Measurements from ENCODE around the gene MRPS34.

MRPS34 gene

GRCh38 chr16:1780677-1781072 lies 7.7 kb upstream of the MRPS34 start:
- DNase-seq = no peak

DNA sequence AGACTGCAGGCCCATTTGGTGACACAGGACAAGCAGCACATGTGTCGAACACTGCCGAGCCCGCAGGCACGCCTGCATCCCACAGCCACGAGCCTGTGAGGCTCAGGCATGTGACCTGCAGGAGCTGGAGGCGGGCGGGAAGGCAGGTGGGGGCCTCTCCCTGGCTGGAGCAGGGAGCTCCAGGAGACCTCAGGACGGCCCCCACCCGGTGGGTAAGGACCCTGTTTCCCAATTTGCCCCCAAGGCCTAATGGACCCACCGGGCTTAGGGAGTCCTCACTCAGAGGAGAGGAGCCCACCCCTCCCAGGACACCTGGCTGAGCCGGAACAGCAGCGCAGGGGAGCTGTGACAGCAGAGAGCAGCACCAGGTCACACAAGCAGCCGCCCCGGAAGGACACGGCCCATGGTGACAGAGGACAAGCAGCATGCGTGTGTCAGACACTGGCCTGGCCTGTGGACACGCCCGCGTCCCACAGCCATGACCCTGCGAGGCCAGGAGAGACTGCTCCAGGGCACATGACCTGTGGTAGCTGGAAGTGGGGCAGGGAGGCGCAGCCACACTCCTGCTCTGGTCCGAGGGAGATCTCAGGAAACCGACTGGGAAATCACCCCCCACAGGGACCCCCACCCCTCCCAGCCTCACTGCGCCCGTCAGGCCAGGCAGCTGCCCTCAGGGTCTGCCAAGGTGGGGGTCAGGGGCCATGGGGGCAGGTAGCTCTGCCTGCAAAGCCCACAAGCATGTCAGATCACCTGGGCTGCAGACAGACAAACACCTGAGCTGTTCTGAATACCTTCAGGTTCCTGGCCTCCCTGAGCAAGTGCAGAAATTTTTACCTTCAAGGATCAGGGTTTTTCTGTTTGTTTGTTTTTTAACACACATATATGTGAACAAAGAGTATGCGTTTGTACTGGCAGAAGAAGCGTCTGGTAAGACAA lies 7.1 kb upstream of the MRPS34 start:
- DNase-seq = no peak

DNA sequence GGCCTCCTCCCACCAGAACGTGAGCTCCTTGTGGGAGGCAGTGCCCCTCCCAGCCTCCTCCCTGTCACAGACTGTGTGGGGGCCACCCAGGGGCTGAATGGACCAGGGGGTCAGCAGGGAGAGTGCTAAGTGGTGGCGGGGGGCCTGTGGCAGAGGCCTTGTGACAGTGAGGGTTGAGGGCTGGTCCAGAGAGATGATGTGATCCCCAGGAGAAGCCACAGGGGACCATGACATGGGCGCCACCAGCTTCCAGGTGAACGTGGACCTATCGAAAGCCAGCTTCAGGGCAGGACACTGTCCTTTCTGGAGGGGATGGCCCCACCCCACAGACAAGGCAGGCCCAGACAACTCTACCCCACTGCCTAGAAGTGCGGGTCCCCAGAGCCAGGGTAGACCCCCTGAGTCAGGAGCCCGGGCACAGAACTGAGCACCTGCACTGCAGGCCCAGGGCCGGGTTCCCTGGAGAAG lies 6.3 kb upstream of the MRPS34 start:
- DNase-seq = no peak

- no peak for DNase-seq
Measured at GRCh38 chr16:1778200-1779179, 5.6 kb upstream of the MRPS34 start.

DNA sequence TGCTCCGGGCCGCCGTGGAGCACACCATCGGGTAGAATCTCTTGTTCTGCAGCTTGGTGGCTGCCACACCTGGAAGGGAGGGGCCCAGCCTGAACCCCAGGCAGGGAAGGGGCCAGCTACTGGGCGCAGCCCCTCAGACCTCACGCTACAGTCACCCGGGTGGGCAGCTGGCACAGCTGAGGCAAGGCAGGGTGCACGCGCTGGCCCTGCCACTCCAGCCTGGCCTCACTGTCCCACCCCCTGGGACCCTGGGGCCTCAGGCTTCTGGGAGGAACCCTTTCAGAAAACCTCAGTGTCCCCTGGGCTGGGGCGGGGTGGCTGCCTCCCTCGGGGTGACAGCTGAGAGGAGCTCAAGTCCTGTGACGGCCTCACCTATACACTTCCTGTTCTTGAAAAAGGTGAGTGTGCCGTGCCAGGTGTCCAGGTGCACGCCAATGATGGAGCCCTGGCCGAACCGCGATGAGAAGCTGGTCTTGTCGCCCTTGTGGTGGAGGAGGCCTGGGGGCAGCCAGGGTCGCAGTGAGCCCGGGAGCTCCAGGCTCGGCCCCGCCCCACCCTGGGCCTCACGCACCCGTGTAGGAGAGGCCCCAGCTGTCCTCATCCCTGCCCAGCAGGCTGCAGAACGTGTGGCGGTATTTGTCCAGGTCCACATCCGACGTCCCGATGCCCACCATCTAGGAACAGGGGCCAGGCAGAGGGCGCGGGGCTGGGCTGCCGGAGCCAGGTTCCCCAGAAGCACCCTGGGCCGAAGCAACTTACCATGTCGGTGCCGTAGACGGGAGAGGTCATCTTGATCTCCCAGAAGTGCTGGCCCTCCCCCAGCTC lies 4.7 kb upstream of the MRPS34 start:
- DNase-seq = no peak

DNA sequence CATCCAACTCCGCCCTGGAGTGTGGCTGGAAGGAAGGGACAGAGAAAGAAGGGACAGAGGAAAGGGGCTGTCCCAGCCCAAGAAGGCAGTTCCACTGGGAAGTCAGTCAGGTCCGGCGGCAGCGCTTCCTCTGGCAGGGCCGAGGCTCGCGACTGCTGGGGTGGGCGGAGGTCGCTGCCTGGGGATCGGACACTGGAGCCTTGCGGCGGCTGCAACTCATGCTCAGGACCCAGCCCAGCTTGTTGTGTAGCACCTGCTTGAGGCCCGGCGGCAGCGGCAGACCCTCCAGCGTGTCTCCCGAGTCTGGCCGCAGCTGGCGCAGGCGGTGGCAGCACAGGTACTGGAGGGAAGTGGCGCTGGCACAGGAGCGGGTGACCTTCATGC lies 4.0 kb upstream of the MRPS34 start:
- no peak for DNase-seq

- no peak for DNase-seq
Measured at GRCh38 chr16:1776672-1776955, 3.7 kb upstream of the MRPS34 start.

- DNase-seq = no peak
Measured at GRCh38 chr16:1775846-1776671, 3.1 kb upstream of the MRPS34 start.

DNA sequence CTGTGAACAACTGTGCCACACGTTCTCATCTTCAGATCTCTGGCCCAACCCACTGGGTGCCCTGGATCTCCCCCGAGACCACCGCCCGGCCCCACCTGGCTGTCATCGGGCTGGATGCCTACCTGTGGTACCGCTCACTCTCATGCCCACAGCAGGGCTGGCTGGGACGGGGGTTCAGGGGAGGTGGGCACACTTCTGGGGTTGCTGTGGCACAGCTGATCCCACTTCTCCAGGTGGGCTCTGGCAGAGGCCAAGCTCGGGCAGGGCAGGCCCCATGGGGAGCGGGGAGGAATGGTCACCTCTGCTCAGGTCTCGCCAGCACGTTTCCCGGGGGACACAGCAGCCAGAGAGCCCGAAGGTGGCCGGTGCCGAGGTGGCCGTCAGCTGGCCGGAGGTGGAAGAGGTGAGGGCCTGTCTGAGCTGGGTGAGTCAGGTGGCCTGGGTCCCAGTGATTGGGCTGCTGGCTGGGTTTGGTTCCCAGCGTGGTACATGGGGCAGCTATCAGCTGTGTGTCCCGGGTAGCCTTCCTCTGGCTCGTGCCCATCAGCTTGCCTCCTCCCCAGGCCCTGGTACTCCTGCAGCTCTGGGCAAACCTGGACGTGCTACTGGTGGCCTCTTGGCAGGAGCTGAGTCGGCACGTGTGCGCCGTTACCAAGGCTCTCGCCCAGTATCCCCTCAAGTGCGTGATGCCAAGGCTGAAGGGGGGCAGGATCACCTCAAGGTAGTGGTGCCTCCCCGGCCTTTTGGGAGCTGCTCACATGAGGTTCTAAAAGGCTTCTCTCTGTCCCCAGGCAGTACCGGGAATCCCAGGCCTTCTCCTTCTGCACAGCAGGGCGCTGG lies 2.3 kb upstream of the MRPS34 start:
- no peak for DNase-seq

DNA sequence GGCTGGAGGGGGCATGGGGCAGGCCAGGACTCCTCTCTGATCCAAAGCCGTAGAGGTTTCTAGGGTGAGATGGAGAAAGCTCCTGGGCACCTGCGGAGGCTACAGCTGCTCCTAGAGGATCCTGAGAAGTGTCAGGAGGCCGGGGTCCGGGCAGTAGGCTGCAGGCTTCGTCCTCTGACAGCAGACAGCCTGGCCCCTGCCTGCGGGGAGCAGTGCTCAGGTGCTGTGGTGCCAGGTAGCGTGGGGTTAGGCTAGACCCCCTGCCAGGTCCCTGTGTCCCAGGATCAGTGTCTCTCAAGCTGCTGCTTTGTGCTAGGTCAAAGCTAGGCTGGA lies 1.5 kb upstream of the MRPS34 start:
- no peak for DNase-seq

DNA sequence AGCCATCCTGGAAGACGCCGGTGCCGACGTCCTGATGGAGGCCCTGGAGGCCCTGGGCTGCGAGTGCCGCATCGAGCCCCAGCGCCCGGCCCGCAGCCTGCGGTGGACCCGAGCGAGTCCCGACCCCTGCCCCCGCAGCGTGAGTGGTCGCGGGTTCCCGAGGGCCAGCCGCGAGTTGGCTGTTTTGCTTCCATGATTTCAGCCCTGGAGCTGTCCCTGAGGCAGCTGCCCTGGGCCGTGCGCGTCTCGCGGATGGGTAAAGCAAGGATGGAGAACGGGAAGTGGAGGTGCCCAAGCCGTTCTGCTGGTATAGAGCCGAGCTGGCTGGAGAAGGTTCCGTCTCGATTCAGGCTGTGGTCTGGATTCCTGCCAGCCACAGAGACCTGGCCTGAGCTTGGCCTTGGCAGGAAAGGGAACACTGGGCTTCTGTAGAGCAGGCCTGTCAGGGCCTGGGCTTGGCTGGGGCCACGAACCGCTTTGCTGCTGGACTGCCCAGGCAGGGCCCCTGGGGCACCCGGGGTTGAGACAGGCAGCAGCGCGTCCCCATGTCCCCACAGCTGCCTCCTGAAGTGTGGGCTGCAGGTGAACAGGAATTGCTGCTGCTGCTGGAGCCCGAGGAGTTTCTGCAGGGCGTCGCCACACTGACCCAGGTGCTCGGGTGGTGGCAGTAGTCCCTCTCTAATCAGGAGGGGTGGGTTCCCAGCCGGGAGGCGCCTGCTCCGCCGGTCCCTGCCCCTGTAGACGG lies 941 bp upstream of the MRPS34 start:
- no peak for DNase-seq

GRCh38 chr16:1772362-1772907 lies 499 bp downstream of the MRPS34 start, which contains the start of gene EME2:
Gene EME2, plus strand, starts transcription at chr16:1772810. Its CDS starts 418 bp downstream, at chr16:1773228.
- no peak for DNase-seq

- DNase-seq = no peak
Measured at GRCh38 chr16:1771864-1772361, 1.0 kb downstream of the MRPS34 start.

- peak in 1 of 2 experiments; percentile 36 for DNase-seq
Measured at GRCh38 chr16:1771188-1771863, 1.6 kb downstream of the MRPS34 start, which contains the start of gene NME3. Gene NME3, minus strand, starts transcription at chr16:1771543. Its CDS starts 9 bp downstream, at chr16:1771534.

DNA sequence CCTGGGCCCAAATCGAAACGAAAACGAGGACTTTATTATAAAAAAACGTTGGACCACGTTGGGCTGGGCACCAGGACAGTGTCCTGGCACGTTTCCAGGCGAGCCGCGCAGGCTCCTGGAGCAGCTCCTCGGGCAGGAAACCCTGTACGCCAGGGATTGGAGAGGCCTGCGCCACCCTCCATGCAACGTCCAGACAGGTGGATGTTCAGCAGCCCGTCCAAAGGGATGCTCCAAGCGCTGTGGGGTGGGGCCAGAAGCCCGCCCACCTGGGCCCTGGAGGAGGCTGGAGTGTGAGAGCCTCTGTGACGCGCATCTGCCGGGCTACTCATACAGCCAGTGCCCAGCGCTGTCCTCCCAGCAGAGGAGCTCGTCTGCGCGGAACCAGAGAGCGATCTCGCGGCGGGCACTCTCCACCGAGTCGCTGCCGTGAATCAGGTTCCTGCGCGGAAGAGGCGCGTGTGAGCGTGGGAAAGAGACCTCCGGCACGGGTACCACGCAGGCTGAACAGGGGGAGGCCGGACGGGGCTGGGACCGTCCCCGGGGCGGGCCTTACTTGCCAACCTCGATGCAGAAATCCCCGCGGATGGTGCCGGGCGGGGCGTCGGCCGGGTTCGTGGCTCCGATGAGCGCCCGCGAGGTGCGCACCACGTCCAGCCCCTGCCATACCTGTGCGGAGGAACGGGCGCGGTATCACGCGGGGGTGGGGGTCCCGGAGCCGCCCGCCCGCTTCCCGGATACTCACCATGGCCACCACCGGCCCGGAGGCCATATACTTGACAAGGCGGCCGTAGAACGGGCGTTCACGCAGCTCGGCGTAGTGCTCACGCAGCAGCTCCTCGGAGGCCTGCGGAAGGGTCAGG lies 2.4 kb downstream of the MRPS34 start:
- DNase-seq = no peak

DNA sequence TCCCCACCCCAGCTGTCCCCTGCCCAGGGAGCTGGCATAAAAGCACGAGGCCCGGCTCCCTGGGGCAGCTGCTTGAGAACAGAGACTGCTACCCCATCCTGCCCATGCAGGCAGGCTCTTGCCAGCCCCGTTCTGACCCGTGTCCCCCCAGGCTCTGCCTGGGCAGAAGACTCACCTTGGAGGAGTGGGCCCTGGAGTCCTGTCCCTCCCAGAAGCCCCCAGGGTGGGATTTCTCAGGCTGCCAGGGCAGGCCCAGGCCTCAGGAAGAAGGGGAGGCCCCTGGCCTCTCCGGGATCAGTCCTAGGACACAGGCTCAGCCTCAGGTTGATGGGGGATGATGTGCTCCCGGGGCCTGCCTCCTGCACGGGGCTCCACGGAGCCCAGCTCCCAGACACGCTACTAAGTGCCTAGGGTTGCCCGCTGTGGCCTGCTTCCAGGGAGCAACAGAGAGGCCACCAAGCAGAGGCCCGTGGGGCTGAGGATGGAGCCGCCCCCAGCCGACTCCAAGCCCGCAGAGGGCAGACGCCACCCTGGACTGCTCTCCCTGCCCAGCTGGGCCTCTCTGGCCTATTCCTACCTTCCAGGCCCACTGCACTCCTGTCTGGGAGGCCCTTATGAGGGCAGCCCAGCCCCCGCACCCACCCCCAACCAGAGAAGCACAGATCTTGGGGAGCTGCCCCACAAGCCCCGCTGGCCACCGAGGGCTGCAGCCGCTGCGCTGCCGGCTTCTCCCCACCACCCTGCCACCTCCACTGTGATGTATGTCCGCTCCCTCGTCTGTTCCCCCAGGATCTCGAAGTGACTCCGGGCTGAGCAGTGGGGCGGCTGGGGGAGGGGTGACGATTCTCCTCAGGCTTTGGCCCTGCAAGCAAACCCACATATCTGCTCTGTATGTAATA lies 3.3 kb downstream of the MRPS34 start:
- no peak for DNase-seq
